ENCODE results near the gene PLAAT5. TPM values are rescaled to one million over a fixed set of nuclear protein-coding genes. Genes with fewer than 3 reads are reported as not detected.
"Not testable (repeated sequence)": the region's sequence is repeated elsewhere in the genome, so short reads cannot be mapped to it uniquely, and the experiment has no call there.

Gene PLAAT5
- polyA plus RNA-seq, 3 donors from 2014 or later = 0.63 to 3.8 (median 1.5) TPM

GRCh38 chr11:63528729-63529278 lies 37.8 kb upstream of the PLAAT5 start:
- H3K4me3 Mint-ChIP-seq, H3K9me3 Mint-ChIP-seq: not testable (repeated sequence)

GRCh38 chr11:63528156-63528555 lies 37.2 kb upstream of the PLAAT5 start:
- H3K27me3 Mint-ChIP-seq (ENCODE audit: low read depth in 3 of 3) = not testable (repeated sequence)

More at GRCh38 chr11:63528729-63529278, 37.8 kb upstream of the PLAAT5 start:
- Mint-ChIP-seq H3K27ac (peak overlapping the region in 4 of 6 donors; percentile 51 to 90 (median 67)), H3K4me1 (peaks cover 41 to 46% of the 10 kb centered on the region in 2 donors)
- DNase-seq; H3K27me3 Mint-ChIP-seq (ENCODE audit: low read depth in 3 of 3); H3K36me3 Mint-ChIP-seq: not testable (repeated sequence)

GRCh38 chr11:63527667-63528066 lies 36.7 kb upstream of the PLAAT5 start:
- no peak for DNase-seq
- Mint-ChIP-seq H3K9me3 (no peaks in the 10 kb centered on the region), H3K27me3 (ENCODE audit: low read depth in 3 of 3) (peaks cover 0 to 6% (median 1%) of the 10 kb centered on the region in 3 donors), H3K4me3 (no peak overlapping the region), H3K36me3 (no peaks in the 10 kb centered on the region), H3K4me1 (peaks cover 30 to 35% of the 10 kb centered on the region in 2 donors), H3K27ac (no peak overlapping the region)

More at GRCh38 chr11:63528156-63528555, 37.2 kb upstream of the PLAAT5 start:
- not testable (repeated sequence) for H3K36me3 Mint-ChIP-seq, H3K27ac Mint-ChIP-seq, H3K4me3 Mint-ChIP-seq, DNase-seq, H3K9me3 Mint-ChIP-seq
- peaks cover 35 to 40% of the 10 kb centered on the region in 2 donors for H3K4me1 Mint-ChIP-seq

- H3K36me3 Mint-ChIP-seq = peaks cover 0 to 6% (median 0%) of the 10 kb centered on the region in 3 donors
- DNase-seq = no peak
- H3K4me3 Mint-ChIP-seq = no peak overlapping the region
- peaks cover 18 to 22% of the 10 kb centered on the region in 2 donors for H3K4me1 Mint-ChIP-seq
- peaks cover 0 to 6% (median 0%) of the 10 kb centered on the region in 3 donors for H3K27me3 Mint-ChIP-seq (ENCODE audit: low read depth in 3 of 3)
- H3K27ac Mint-ChIP-seq = no peak overlapping the region
- H3K9me3 Mint-ChIP-seq = no peaks in the 10 kb centered on the region
These were observed 32.2 kb upstream of the PLAAT5 start for GRCh38 chr11:63523151-63523550.

- Mint-ChIP-seq H3K27ac (peak overlapping the region in 1 of 6 donors; percentile 40), H3K4me3 (no peak overlapping the region), H3K27me3 (ENCODE audit: low read depth in 3 of 3) (peaks cover 0 to 6% (median 2%) of the 10 kb centered on the region in 3 donors), H3K36me3 (peaks cover 0 to 6% (median 0%) of the 10 kb centered on the region in 3 donors), H3K4me1 (peaks cover 28 to 34% of the 10 kb centered on the region in 2 donors), H3K9me3 (no peaks in the 10 kb centered on the region)
- DNase-seq = no peak
These were observed 30.9 kb upstream of the PLAAT5 start for GRCh38 chr11:63521896-63522295.

- Mint-ChIP-seq H3K27me3 (ENCODE audit: low read depth in 3 of 3) (peaks cover 0 to 6% (median 2%) of the 10 kb centered on the region in 3 donors), H3K4me3 (no peak overlapping the region), H3K36me3 (peaks cover 0 to 6% (median 0%) of the 10 kb centered on the region in 3 donors), H3K9me3 (no peaks in the 10 kb centered on the region), H3K27ac (peak overlapping the region in 4 of 6 donors; percentile 18 to 73 (median 33)), H3K4me1 (peaks cover 28 to 34% of the 10 kb centered on the region in 2 donors)
- DNase-seq = no peak
These were observed 29.7 kb upstream of the PLAAT5 start for GRCh38 chr11:63520606-63521170.

GRCh38 chr11:63518548-63518947 lies 27.6 kb upstream of the PLAAT5 start:
- Mint-ChIP-seq H3K4me3 (peak overlapping the region; percentile 15 to 74 (median 42)), H3K27me3 (ENCODE audit: low read depth in 3 of 3) (peaks cover 0 to 2% (median 2%) of the 10 kb centered on the region in 3 donors), H3K36me3 (peaks cover 0 to 6% (median 0%) of the 10 kb centered on the region in 3 donors), H3K4me1 (peaks cover 28 to 34% of the 10 kb centered on the region in 2 donors), H3K9me3 (no peaks in the 10 kb centered on the region), H3K27ac (peak overlapping the region; percentile 78 to 94 (median 90))
- DNase-seq = peak; percentile 31 to 57 (median 41)

- Mint-ChIP-seq H3K36me3 (peaks cover 0 to 6% (median 0%) of the 10 kb centered on the region in 3 donors), H3K4me1 (peaks cover 28 to 34% of the 10 kb centered on the region in 2 donors), H3K27me3 (ENCODE audit: low read depth in 3 of 3) (peaks cover 0 to 2% (median 0%) of the 10 kb centered on the region in 3 donors), H3K27ac (peak overlapping the region; percentile 12 to 86 (median 65)), H3K9me3 (no peaks in the 10 kb centered on the region), H3K4me3 (peak overlapping the region in 1 of 5 donors; percentile 11)
- DNase-seq = no peak
These were observed 26.2 kb upstream of the PLAAT5 start for GRCh38 chr11:63517156-63517555.

GRCh38 chr11:63516109-63516508 lies 25.1 kb upstream of the PLAAT5 start:
- H3K36me3 Mint-ChIP-seq = peaks cover 0 to 6% (median 0%) of the 10 kb centered on the region in 3 donors
- H3K4me1 Mint-ChIP-seq = peaks cover 28 to 34% of the 10 kb centered on the region in 2 donors
- no peak for DNase-seq
- peaks cover 0 to 2% (median 0%) of the 10 kb centered on the region in 3 donors for H3K27me3 Mint-ChIP-seq (ENCODE audit: low read depth in 3 of 3)
- H3K9me3 Mint-ChIP-seq = no peaks in the 10 kb centered on the region
- no peak overlapping the region for H3K27ac Mint-ChIP-seq
- H3K4me3 Mint-ChIP-seq = no peak overlapping the region

GRCh38 chr11:63512816-63513215 lies 21.8 kb upstream of the PLAAT5 start:
- peaks cover 8 to 9% of the 10 kb centered on the region in 2 donors for H3K4me1 Mint-ChIP-seq
- peaks cover 0 to 2% (median 0%) of the 10 kb centered on the region in 3 donors for H3K27me3 Mint-ChIP-seq (ENCODE audit: low read depth in 3 of 3)
- no peak for DNase-seq
- H3K9me3 Mint-ChIP-seq = no peaks in the 10 kb centered on the region
- no peaks in the 10 kb centered on the region for H3K36me3 Mint-ChIP-seq
- no peak overlapping the region for H3K27ac Mint-ChIP-seq
- H3K4me3 Mint-ChIP-seq = no peak overlapping the region

- Mint-ChIP-seq H3K4me3 (no peak overlapping the region), H3K27me3 (ENCODE audit: low read depth in 3 of 3) (peaks cover 0 to 3% (median 0%) of the 10 kb centered on the region in 3 donors), H3K27ac (peak overlapping the region in 1 of 6 donors; percentile 61), H3K4me1 (peaks cover 5 to 11% of the 10 kb centered on the region in 2 donors), H3K36me3 (no peaks in the 10 kb centered on the region), H3K9me3 (no peaks in the 10 kb centered on the region)
- DNase-seq = no peak
These were observed 20.2 kb upstream of the PLAAT5 start for GRCh38 chr11:63511048-63511748.

- Mint-ChIP-seq H3K4me3 (no peak overlapping the region), H3K4me1 (peaks cover 12 to 18% of the 10 kb centered on the region in 2 donors), H3K27ac (no peak overlapping the region), H3K27me3 (ENCODE audit: low read depth in 3 of 3) (peaks cover 0 to 3% (median 0%) of the 10 kb centered on the region in 3 donors), H3K36me3 (no peaks in the 10 kb centered on the region), H3K9me3 (no peaks in the 10 kb centered on the region)
- no peak for DNase-seq
These were observed 19.5 kb upstream of the PLAAT5 start for GRCh38 chr11:63510360-63511047.

- Mint-ChIP-seq H3K4me3 (no peak overlapping the region), H3K4me1 (peaks cover 18 to 23% of the 10 kb centered on the region in 2 donors), H3K27me3 (ENCODE audit: low read depth in 3 of 3) (peaks cover 0 to 3% (median 2%) of the 10 kb centered on the region in 3 donors), H3K36me3 (no peaks in the 10 kb centered on the region), H3K27ac (no peak overlapping the region), H3K9me3 (no peaks in the 10 kb centered on the region)
- no peak for DNase-seq
These were observed 17.8 kb upstream of the PLAAT5 start for GRCh38 chr11:63508745-63509144.

Data from immature natural killer cell (primary cell).